Loucy (cell line): Measurements from ENCODE around the gene ZNF350.
"Not testable (repeated sequence)": the region's sequence is repeated elsewhere in the genome, so short reads cannot be mapped to it uniquely, and the experiment has no call there.

ENCODE experiments used
- H2AFZ ChIP-seq: fragments of 200-600 bp; sonication (generic); 2 replicates; pipeline ENCODE4 v1.6.0; 2016; ENCODE audit warnings: antibody characterized with exemption, mild to moderate bottlenecking, low read length, moderate library complexity
- H3F3A ChIP-seq: fragments of 200-600 bp; 2 replicates; pipeline ENCODE4 v1.6.0; 2016; ENCODE audit warnings: antibody characterized with exemption, low read depth, mild to moderate bottlenecking
- H3K27me3 ChIP-seq: fragments of 200-600 bp; sonication (generic); 2 replicates; pipeline ENCODE4 v1.6.1; 2014; ENCODE audit warnings: low read length, mild to moderate bottlenecking; ENCODE audit not compliant: insufficient read depth, poor library complexity, severe bottlenecking
- H3K36me3 ChIP-seq: fragments of 200-600 bp; sonication (generic); 2 replicates; pipeline ENCODE4 v1.6.1; 2016; ENCODE audit warnings: low read length; ENCODE audit not compliant: insufficient read depth
- H3K4me1 ChIP-seq: fragments of 200-600 bp; sonication (generic); 2 replicates; pipeline ENCODE4 v1.5.1; 2014; ENCODE audit warnings: low read length, mild to moderate bottlenecking; ENCODE audit not compliant: insufficient read depth, poor library complexity, severe bottlenecking
- H3K4me2 ChIP-seq: fragments of 200-600 bp; sonication (generic); 2 replicates; pipeline ENCODE4 v1.6.0; 2014; ENCODE audit warnings: antibody characterized with exemption, low read length, low read depth, mild to moderate bottlenecking; ENCODE audit not compliant: poor library complexity, severe bottlenecking
- H3K4me3 ChIP-seq: fragments of 200-600 bp; sonication (generic); 2 replicates; pipeline ENCODE4 v1.5.1; 2014; ENCODE audit warnings: low read length, mild to moderate bottlenecking, mixed read lengths; ENCODE audit not compliant: poor library complexity, severe bottlenecking
- H3K79me2 ChIP-seq: fragments of 200-600 bp; sonication (generic); 2 replicates; pipeline ENCODE4 v1.6.1; 2014; ENCODE audit warnings: low read length; ENCODE audit not compliant: insufficient read depth
- H3K9ac ChIP-seq: fragments of 200-600 bp; sonication (generic); 2 replicates; pipeline ENCODE4 v1.6.0; 2014; ENCODE audit warnings: mild to moderate bottlenecking, low read depth, low read length, moderate library complexity; ENCODE audit not compliant: poor library complexity, severe bottlenecking
- H3K9me2 ChIP-seq: fragments of 200-600 bp; sonication (generic); replicated peaks from 2 replicates; pipeline ENCODE4 v1.6.1; 2016; ENCODE audit warnings: low read depth, low read length, mixed read lengths
- H3K9me3 ChIP-seq: fragments of 200-600 bp; sonication (generic); 2 replicates; pipeline ENCODE4 v1.6.1; 2014; ENCODE audit warnings: mild to moderate bottlenecking, antibody characterized with exemption, low read length, low read depth; ENCODE audit not compliant: insufficient read depth
- H4K20me1 ChIP-seq: fragments of 200-600 bp; sonication (generic); 2 replicates; pipeline ENCODE4 v1.6.0; 2014; ENCODE audit warnings: antibody characterized with exemption, low read length, mild to moderate bottlenecking; ENCODE audit not compliant: insufficient read depth, poor library complexity, severe bottlenecking
- EZH2phosphoT487 ChIP-seq: fragments of 200-600 bp; IDR thresholded peaks from 2 replicates; pipeline ENCODE4 v1.6.1; 2018; ENCODE audit warnings: antibody characterized with exemption, mild to moderate bottlenecking, moderate library complexity, borderline replicate concordance
- TF ChIP-seq, protein P1 (sequence below): fragments of 200-600 bp; sonication (generic); conservative IDR thresholded peaks from 2 replicates; pipeline ENCODE4 v1.5.1; 2014; ENCODE audit warnings: mild to moderate bottlenecking, antibody characterized with exemption, low read length

Gene ZNF350

DNA sequence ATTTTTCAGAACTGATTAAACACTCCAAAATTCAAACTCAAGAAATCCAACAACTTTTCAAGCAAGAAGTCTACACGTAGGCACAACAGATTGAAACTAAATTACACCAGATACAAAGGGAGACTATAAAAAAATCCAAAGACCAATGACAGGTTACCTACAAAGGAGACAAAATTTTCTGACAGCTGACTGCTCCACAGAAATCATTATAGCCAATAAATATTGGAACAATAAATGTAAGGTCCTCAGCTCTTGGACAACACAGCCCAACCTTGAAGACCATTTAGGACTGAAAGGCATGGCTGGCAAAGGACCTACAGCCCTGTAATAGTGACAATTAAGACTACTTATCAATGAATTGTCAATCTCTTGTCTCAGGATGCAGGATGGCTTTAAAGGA lies 15.9 kb downstream of the ZNF350 start:
- H3K9me2 ChIP-seq: no peaks in the 10 kb centered on the region
- no peaks in the 10 kb centered on the region for H3K27me3 ChIP-seq
- H4K20me1 ChIP-seq: no peaks in the 10 kb centered on the region
- peaks cover 9% of the 10 kb centered on the region; the same call in 1 of the 2 replicates for H3K79me2 ChIP-seq
- peaks cover 36% of the 10 kb centered on the region; the same call in 1 of the 2 replicates for H3K9me3 ChIP-seq
- no peak overlapping the region for H2AFZ ChIP-seq
- H3K4me1 ChIP-seq: no peaks in the 10 kb centered on the region
- peaks cover 87% of the 10 kb centered on the region for H3K36me3 ChIP-seq
- no peak for TF ChIP-seq EZH2phosphoT487
- TF ChIP-seq, protein P1, sequence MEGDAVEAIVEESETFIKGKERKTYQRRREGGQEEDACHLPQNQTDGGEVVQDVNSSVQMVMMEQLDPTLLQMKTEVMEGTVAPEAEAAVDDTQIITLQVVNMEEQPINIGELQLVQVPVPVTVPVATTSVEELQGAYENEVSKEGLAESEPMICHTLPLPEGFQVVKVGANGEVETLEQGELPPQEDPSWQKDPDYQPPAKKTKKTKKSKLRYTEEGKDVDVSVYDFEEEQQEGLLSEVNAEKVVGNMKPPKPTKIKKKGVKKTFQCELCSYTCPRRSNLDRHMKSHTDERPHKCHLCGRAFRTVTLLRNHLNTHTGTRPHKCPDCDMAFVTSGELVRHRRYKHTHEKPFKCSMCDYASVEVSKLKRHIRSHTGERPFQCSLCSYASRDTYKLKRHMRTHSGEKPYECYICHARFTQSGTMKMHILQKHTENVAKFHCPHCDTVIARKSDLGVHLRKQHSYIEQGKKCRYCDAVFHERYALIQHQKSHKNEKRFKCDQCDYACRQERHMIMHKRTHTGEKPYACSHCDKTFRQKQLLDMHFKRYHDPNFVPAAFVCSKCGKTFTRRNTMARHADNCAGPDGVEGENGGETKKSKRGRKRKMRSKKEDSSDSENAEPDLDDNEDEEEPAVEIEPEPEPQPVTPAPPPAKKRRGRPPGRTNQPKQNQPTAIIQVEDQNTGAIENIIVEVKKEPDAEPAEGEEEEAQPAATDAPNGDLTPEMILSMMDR: no peak
- no peak overlapping the region for H3K9ac ChIP-seq
- H3K4me3 ChIP-seq: no peak overlapping the region
- no peaks in the 10 kb centered on the region for H3F3A ChIP-seq
- no peak overlapping the region for H3K4me2 ChIP-seq

DNA sequence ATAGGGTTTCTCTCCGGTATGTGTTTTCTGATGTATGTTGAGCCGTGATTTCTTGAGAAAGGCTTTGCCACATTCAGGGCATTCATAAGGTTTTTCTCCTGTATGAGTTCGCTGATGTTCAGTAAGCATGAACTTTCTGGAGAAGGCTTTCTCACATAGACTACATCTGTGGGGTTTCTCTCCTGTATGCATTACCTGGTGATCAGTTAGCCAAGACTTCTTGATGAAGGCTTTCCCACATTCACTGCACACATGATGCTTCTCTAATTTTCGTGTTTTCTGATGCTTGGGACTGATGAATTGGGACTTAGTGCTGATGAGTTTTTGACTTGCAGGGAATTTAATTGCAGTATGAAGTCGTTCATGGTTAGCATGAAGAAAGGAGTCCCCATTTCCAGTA lies 21.1 kb downstream of the ZNF350 start:
- Histone ChIP-seq H2AFZ (no peak overlapping the region), H3K9me3 (peaks cover 8% of the 10 kb centered on the region; the same call in 1 of the 2 replicates), H3K4me2 (no peak overlapping the region), H3K79me2 (no peaks in the 10 kb centered on the region), H3K9ac (no peak overlapping the region), H3K9me2 (no peaks in the 10 kb centered on the region), H3K36me3 (peaks cover 63% of the 10 kb centered on the region), H3K4me1 (no peaks in the 10 kb centered on the region), H4K20me1 (no peaks in the 10 kb centered on the region), H3F3A (no peaks in the 10 kb centered on the region), H3K4me3 (no peak overlapping the region), H3K27me3 (no peaks in the 10 kb centered on the region)
- TF ChIP-seq EZH2phosphoT487: no peak
- TF ChIP-seq, protein P1: no peak

DNA sequence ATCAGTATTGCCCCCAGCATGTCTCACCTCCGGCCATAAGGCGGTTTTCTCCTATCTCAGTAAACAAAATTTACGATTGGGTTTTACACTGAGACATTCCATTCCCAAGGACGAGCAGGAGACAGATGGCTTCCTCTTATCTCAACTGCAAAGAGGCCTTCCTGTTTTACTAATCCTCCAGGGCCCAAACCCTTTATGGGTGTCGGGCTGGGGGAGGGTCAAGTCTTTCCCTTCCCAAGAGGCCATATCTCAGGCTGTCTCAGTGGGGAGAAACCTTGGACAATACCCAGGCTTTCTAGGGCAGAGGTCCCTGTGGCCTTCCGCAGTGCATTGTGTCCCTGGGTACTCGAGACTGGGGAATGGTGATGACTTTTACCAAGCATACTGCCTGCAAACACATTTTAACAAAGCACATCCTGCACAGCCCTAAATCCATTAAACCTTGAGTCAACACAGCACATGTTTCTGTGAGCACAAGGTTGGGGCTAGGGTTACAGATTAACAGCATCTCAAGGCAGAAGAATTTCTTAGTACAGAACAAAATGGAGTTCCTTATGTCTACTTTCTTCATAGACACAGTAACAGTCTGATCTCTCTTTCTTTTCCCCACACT lies 25.9 kb downstream of the ZNF350 start:
- H3K9me3 ChIP-seq, H3K4me1 ChIP-seq, H4K20me1 ChIP-seq, H3K27me3 ChIP-seq, H3K9ac ChIP-seq, H3K4me2 ChIP-seq, H3K79me2 ChIP-seq, H3K9me2 ChIP-seq, H3F3A ChIP-seq, H3K4me3 ChIP-seq, H2AFZ ChIP-seq: not testable (repeated sequence)
- peaks cover 19% of the 10 kb centered on the region for H3K36me3 ChIP-seq

DNA sequence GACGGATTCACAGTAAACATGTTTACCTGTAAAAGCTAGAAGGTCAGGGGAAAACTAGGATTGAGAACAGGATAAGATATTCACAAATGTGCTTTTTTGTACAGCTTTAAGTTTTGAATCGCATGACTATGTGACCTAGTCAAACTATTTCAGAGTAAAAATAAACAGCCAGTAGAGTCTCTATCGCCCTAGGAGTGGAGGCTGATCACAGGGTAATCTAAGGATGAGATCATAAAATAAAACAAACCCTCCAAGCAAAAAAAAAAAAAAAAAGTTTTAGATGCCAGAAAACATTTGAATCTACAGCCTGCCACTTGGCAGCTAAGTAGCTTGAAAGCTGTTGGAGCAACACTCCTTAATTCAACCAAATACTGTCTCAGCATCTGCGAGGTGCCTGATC lies 26.8 kb downstream of the ZNF350 start:
- no peaks in the 10 kb centered on the region for H3K79me2 ChIP-seq
- H3K36me3 ChIP-seq: peaks cover 10% of the 10 kb centered on the region; the same call in 1 of the 2 replicates
- H3F3A ChIP-seq: no peaks in the 10 kb centered on the region
- no peak overlapping the region for H3K9ac ChIP-seq
- no peaks in the 10 kb centered on the region for H3K27me3 ChIP-seq
- no peaks in the 10 kb centered on the region for H3K9me3 ChIP-seq
- no peaks in the 10 kb centered on the region for H3K9me2 ChIP-seq
- no peak overlapping the region for H3K4me3 ChIP-seq
- peaks cover 3% of the 10 kb centered on the region for H3K4me1 ChIP-seq
- H3K4me2 ChIP-seq: no peak overlapping the region
- TF ChIP-seq, protein P1: no peak
- no peak for TF ChIP-seq EZH2phosphoT487
- H2AFZ ChIP-seq: no peak overlapping the region
- no peaks in the 10 kb centered on the region for H4K20me1 ChIP-seq

DNA sequence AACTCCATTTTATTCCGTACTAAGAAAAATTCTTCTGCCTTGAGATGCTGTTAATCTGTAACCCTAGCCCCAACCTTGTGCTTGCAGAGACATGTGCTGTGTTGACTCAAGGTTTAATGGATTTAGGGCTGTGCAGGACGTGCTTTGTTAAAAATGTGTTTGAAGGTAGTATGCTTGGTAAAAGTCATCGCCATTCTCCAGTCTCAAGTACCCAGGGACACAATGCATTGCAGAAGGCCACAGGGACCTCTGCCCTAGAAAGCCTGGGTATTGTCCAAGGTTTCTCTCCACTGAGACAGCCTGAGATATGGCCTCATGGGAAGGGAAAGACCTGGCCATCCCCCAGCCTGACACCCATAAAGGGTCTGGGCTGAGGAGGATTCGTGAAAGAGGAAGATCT lies 28.8 kb downstream of the ZNF350 start:
- not testable (repeated sequence) for H3K36me3 ChIP-seq, H3K9me2 ChIP-seq, H4K20me1 ChIP-seq, H3K27me3 ChIP-seq, H3K4me2 ChIP-seq, H3K9me3 ChIP-seq, H3K4me3 ChIP-seq, H2AFZ ChIP-seq, H3F3A ChIP-seq, H3K4me1 ChIP-seq, H3K9ac ChIP-seq, H3K79me2 ChIP-seq
